H1 (cell line): ENCODE measurements around the gene PTH1R. TPM values are rescaled to one million over a fixed set of nuclear protein-coding genes. Genes with fewer than 3 reads are reported as not detected.

Experiments used
- CTCF ChIA-PET: fragments of 300-600 bp; sonication (Branson Sonifier 250); formaldehyde crosslinking; loops from one replicate; lab custom pipeline; 2021; ENCODE audit not compliant: partially characterized antibody; lab: Charles Lee
- POLR2A ChIA-PET: fragments of 300-600 bp; sonication (Branson Sonifier 250); formaldehyde crosslinking; loops from one replicate; lab custom pipeline; 2021; ENCODE audit warnings: inconsistent platforms; ENCODE audit not compliant: partially characterized antibody; lab: Charles Lee
- DNase-seq, 2 experiments: peaks; one replicate each; pipeline versions ENCODE4 v3.0.0 to v3.0.0-alpha.2; 2010 to 2022; ENCODE audit warnings: low spot score in 2 of 2, low read depth in 1 of 2, mixed read lengths in 1 of 2
- FAIRE-seq: peaks from 2 replicates; lab custom pipeline; 2011; peaks lifted over from hg19 to GRCh38; lab: Jason Lieb, UNC
- H2AFZ ChIP-seq: 2 replicates; pipeline ENCODE4 v1.8.1; 2012; ENCODE audit warnings: low read length, inconsistent platforms
- H2AK5ac ChIP-seq: 2 replicates; pipeline ENCODE4 v1.6.1; 2013; ENCODE audit warnings: low read depth, low read length
- H2BK120ac ChIP-seq: replicated peaks from 2 replicates; pipeline ENCODE3; 2013; ENCODE audit warnings: low read depth, low read length, inconsistent platforms
- H2BK12ac ChIP-seq: 2 replicates; pipeline ENCODE4 v1.6.1; 2013; ENCODE audit warnings: low read depth, low read length
- H2BK15ac ChIP-seq: 2 replicates; pipeline ENCODE4 v1.6.1; 2013; ENCODE audit warnings: low read length
- H2BK20ac ChIP-seq: 2 replicates; pipeline ENCODE4 v1.6.1; 2013; ENCODE audit warnings: low read length
- H2BK5ac ChIP-seq: 2 replicates; pipeline ENCODE4 v1.6.1; 2013; ENCODE audit warnings: low read depth, low read length
- H3K14ac ChIP-seq: 2 replicates; pipeline ENCODE4 v1.6.1; 2013; ENCODE audit warnings: inconsistent platforms; ENCODE audit not compliant: insufficient read length
- H3K18ac ChIP-seq: 2 replicates; pipeline ENCODE4 v1.6.1; 2013; ENCODE audit warnings: low read length; ENCODE audit errors: extremely low read depth
- H3K23ac ChIP-seq: 2 replicates; pipeline ENCODE4 v1.6.1; 2013; ENCODE audit warnings: inconsistent platforms; ENCODE audit not compliant: insufficient read length
- H3K23me2 ChIP-seq: 2 replicates; pipeline ENCODE4 v1.6.1; 2013; ENCODE audit warnings: low read depth, low read length
- H3K27ac ChIP-seq: 2 replicates; pipeline ENCODE4 v1.6.1; 2011; ENCODE audit warnings: low read depth, low read length, inconsistent platforms
- H3K27me3 ChIP-seq, 4 experiments: replicated peaks in 1 of 4; 1 replicate in 1 of 4; 2 replicates in 3 of 4; pipeline versions ENCODE4 v1.6.1 to v1.8.1; 2011 to 2013; ENCODE audit warnings: low read length in 3 of 4, mild to moderate bottlenecking in 3 of 4, inconsistent platforms in 2 of 4, mixed read lengths in 2 of 4, moderate library complexity in 1 of 4; ENCODE audit not compliant: control insufficient read depth in 3 of 4, insufficient read depth in 3 of 4; ENCODE audit errors: extremely low read depth in 1 of 4
- H3K36me3 ChIP-seq, 4 experiments: 2 replicates each; pipeline versions ENCODE4 v1.6.1 to v1.8.1; 2011 to 2013; ENCODE audit warnings: mild to moderate bottlenecking in 4 of 4, low read length in 3 of 4, moderate library complexity in 2 of 4, control low read depth in 1 of 4, inconsistent platforms in 1 of 4; ENCODE audit not compliant: insufficient read depth in 4 of 4, control insufficient read depth in 2 of 4
- H3K4ac ChIP-seq: replicated peaks from 2 replicates; pipeline ENCODE3; 2013; ENCODE audit warnings: low read length, low read depth, mixed read lengths, inconsistent platforms; ENCODE audit not compliant: insufficient read length
- H3K4me1 ChIP-seq, 4 experiments: replicated peaks in 1 of 4; 1 replicate in 1 of 4; 2 replicates in 3 of 4; pipeline versions ENCODE4 v1.6.1 to v1.8.1; 2011 to 2013; ENCODE audit warnings: low read length in 3 of 4, inconsistent platforms in 2 of 4, mixed read lengths in 1 of 4; ENCODE audit not compliant: insufficient read depth in 4 of 4, control insufficient read depth in 3 of 4
- H3K4me2 ChIP-seq, 2 experiments: 2 replicates each; pipeline versions ENCODE4 v1.6.1 to v1.8.1; 2011 to 2013; ENCODE audit warnings: low read depth in 2 of 2, low read length in 2 of 2, control low read depth in 1 of 2, inconsistent platforms in 1 of 2, mild to moderate bottlenecking in 1 of 2; ENCODE audit not compliant: insufficient read depth in 1 of 2
- H3K4me3 ChIP-seq, 4 experiments: fragments of 200-600, 300-600 bp in 1 of 4; sonication (generic), shearing (Covaris generic), sonication (Bioruptor Twin) in 1 of 4; 2 replicates each; pipeline versions ENCODE4 v1.5.1 to v1.8.1; 2011 to 2016; ENCODE audit warnings: low read length in 4 of 4, low read depth in 3 of 4, control low read depth in 2 of 4, inconsistent platforms in 2 of 4, mild to moderate bottlenecking in 2 of 4, mixed read lengths in 1 of 4, moderate library complexity in 1 of 4; ENCODE audit not compliant: insufficient read depth in 2 of 4; ENCODE audit errors: extremely low read depth in 1 of 4
- H3K56ac ChIP-seq: replicated peaks from 2 replicates; pipeline ENCODE3; 2013; ENCODE audit warnings: low read depth, mild to moderate bottlenecking, mixed read lengths, low read length, inconsistent platforms; ENCODE audit not compliant: insufficient read length
- H3K79me1 ChIP-seq: 2 replicates; pipeline ENCODE4 v1.6.1; 2013; ENCODE audit warnings: low read depth, low read length, control low read depth
- H3K79me2 ChIP-seq, 2 experiments: 2 replicates each; pipeline versions ENCODE4 v1.6.1 to v1.8.1; 2012 to 2013; ENCODE audit warnings: low read length in 2 of 2, mild to moderate bottlenecking in 2 of 2, inconsistent platforms in 1 of 2; ENCODE audit not compliant: insufficient read depth in 2 of 2, control insufficient read depth in 1 of 2
- H3K9ac ChIP-seq, 4 experiments: replicated peaks in 1 of 4; 1 replicate in 1 of 4; 2 replicates in 3 of 4; pipeline versions ENCODE4 v1.6.1 to v1.8.1; 2011 to 2013; ENCODE audit warnings: low read depth in 3 of 4, low read length in 3 of 4, control low read depth in 2 of 4, mild to moderate bottlenecking in 2 of 4, moderate library complexity in 2 of 4, inconsistent platforms in 1 of 4; ENCODE audit errors: extremely low read depth in 1 of 4
- H3K9me3 ChIP-seq, 2 experiments: 2 replicates each; pipeline versions ENCODE4 v1.6.1 to v1.8.1; 2012 to 2013; ENCODE audit warnings: mild to moderate bottlenecking in 2 of 2, moderate library complexity in 2 of 2, control low read depth in 1 of 2, inconsistent platforms in 1 of 2, low read depth in 1 of 2, low read length in 1 of 2, mixed read lengths in 1 of 2; ENCODE audit not compliant: insufficient read depth in 2 of 2
- H4K20me1 ChIP-seq, 2 experiments: replicated peaks in 1 of 2; 2 replicates each; pipeline versions ENCODE3 to v1.8.1; 2011 to 2013; ENCODE audit warnings: inconsistent platforms in 2 of 2, low read length in 2 of 2, mild to moderate bottlenecking in 1 of 2; ENCODE audit not compliant: insufficient read depth in 2 of 2, control insufficient read depth in 1 of 2
- H4K5ac ChIP-seq: 2 replicates; pipeline ENCODE4 v1.6.1; 2013; ENCODE audit warnings: low read length, low read depth, mixed read lengths, inconsistent platforms; ENCODE audit not compliant: insufficient read length
- H4K8ac ChIP-seq: 2 replicates; pipeline ENCODE4 v1.8.0; 2013; ENCODE audit warnings: mild to moderate bottlenecking, moderate library complexity, low read length, inconsistent platforms; ENCODE audit not compliant: insufficient read depth; ENCODE audit errors: extremely low read depth
- H4K91ac ChIP-seq: replicated peaks from 2 replicates; pipeline ENCODE3; 2013; ENCODE audit warnings: low read length, mixed read lengths, inconsistent platforms; ENCODE audit not compliant: insufficient read length
- EZH2 ChIP-seq: fragments of 200-600 bp; sonication (generic); IDR thresholded peaks from 2 replicates; pipeline ENCODE4 v1.7.1; 2012; ENCODE audit warnings: low read depth, mild to moderate bottlenecking, moderate library complexity, low read length, inconsistent platforms; ENCODE audit not compliant: severe bottlenecking
- PHF8 ChIP-seq: fragments of 200-600 bp; sonication (generic); conservative IDR thresholded peaks from 2 replicates; pipeline ENCODE4 v1.7.1; 2012; ENCODE audit warnings: low read depth, mild to moderate bottlenecking, inconsistent platforms, low read length, moderate library complexity
- SUZ12 ChIP-seq: fragments of 200-600 bp; sonication (generic); IDR thresholded peaks from 2 replicates; pipeline ENCODE4 v1.6.1; 2012; ENCODE audit warnings: mild to moderate bottlenecking, inconsistent platforms, low read length, moderate library complexity, mixed read lengths
- WGBS, 2 experiments: shearing (Covaris generic) in 1 of 2; methylation state at CpG; one replicate each; pipeline versions ENCODE4 v1.1.6 to v1.1.7; 2013 to 2015; ENCODE audit warnings: low lambda C conversion rate in 2 of 2, mixed read lengths in 2 of 2, inconsistent platforms in 1 of 2, low coverage in 1 of 2, missing lambda C conversion rate in 1 of 2; ENCODE audit not compliant: insufficient replicate concordance in 2 of 2, insufficient coverage in 1 of 2, insufficient read length in 1 of 2; ENCODE audit errors: extremely low coverage in 1 of 2, missing lambda C conversion rate in 1 of 2; 5-methylcytosine and 5-hydroxymethylcytosine counted together
- polyA plus RNA-seq, 7 experiments: library from polyadenylated mRNA; depleted of rRNA in 3 of 7; stranded (reverse) in 5 of 7; unstranded in 2 of 7; fragments of >200 nt in 5 of 7; fragments of 200-250 nt in 2 of 7; gene quantifications; 1 replicate in 5 of 7; 2 replicates in 1 of 7; 4 replicates in 1 of 7; pipeline versions ENCODE4 v1.2.1 to v1.2.3, GENCODE V29; 2011 to 2013; ENCODE audit warnings: missing spikeins in 2 of 7, mixed read lengths in 2 of 7
- total RNA-seq: library from RNA; stranded (reverse); fragmentation: NEBNext Ultra II Directional; extraction: Animal tissue kit (Norgen Biotek cat#: 25700); gene quantifications from 2 replicates; pipeline ENCODE4 v1.2.1, GENCODE V29; 2021

PTH1R gene
- total and polyA plus RNA-seq, 2 of the 8 experiments (the other 6 are each of a cell fraction or from before 2014, with no cell fraction given), result 0.57 to 1.5 TPM

GRCh38 chr3:46881596-46882376 lies 4.3 kb downstream of the PTH1R start:
- Histone ChIP-seq H4K91ac (no peak overlapping the region), H3K79me1 (no peaks in the 10 kb centered on the region), H2BK5ac (no peak overlapping the region), H3K4me2 (peak overlapping the region; percentile 74 to 99), H2AK5ac (no peak overlapping the region), H4K8ac (no peak overlapping the region; the same call in 1 of the 2 replicates), H2BK15ac (no peak overlapping the region), H3K4me1 (peaks cover 0 to 10% (median 5%) of the 10 kb centered on the region in 4 experiments; a peak in 6 of 7 replicates), H2BK120ac (no peak overlapping the region), H3K27me3 (peaks cover 53 to 93% (median 85%) of the 10 kb centered on the region in 4 experiments), H3K9me3 (no peaks in the 10 kb centered on the region), H3K4me3 (peak overlapping the region; percentile 57 to 75 (median 64)), H2AFZ (no peak overlapping the region), H3K14ac (no peak overlapping the region), H3K27ac (no peak overlapping the region), H3K23ac (no peak overlapping the region), H3K79me2 (no peaks in the 10 kb centered on the region)
- WGBS, 2 experiments, result 3% methylated on average over 26 of the region's 83 CpGs; no CpG with 5 or more reads in 1 of the 2 experiments
- POLR2A ChIA-PET, result interaction anchor here (1.0 to 1.6 kb wide), 4 partner anchors 10 to 16 kb away, joined by 3 to 5 read pairs (median 4); no protein-coding TSS in a partner anchor
- DNase-seq, result peak in 1 of 2 experiments; percentile 67
- TF ChIP-seq EZH2 (peak; percentile 12), PHF8 (no peak), SUZ12 (peak; percentile 6; the same call in 1 of the 2 replicates)
- TF ChIP-seq, all 59 proteins: peak for 2
- H4K20me1 ChIP-seq, result peaks cover 7 to 17% of the 10 kb centered on the region in 2 experiments
- no peak overlapping the region for H3K56ac ChIP-seq
- no peak overlapping the region for H3K9ac ChIP-seq
- CTCF ChIA-PET, result interaction anchor here (0.8 to 13.1 kb wide), 5 partner anchors 11 to 195 kb away, joined by 3 to 88 read pairs (median 7); no protein-coding TSS in a partner anchor
- H2BK12ac ChIP-seq, result no peak overlapping the region
- H3K23me2 ChIP-seq, result peaks cover 11% of the 10 kb centered on the region; the same call in 1 of the 2 replicates
- H4K5ac ChIP-seq, result no peak overlapping the region
- no peaks in the 10 kb centered on the region for H3K36me3 ChIP-seq
- H3K4ac ChIP-seq, result no peak overlapping the region
- H2BK20ac ChIP-seq, result no peak overlapping the region
- H3K18ac ChIP-seq, result peak overlapping the region; percentile 32; the same call in 1 of the 2 replicates
- FAIRE-seq, result no peak
